GM10266 (cell line): ENCODE measurements around the gene DIDO1.

ENCODE experiments used
- DNase-seq: peaks from one replicate; pipeline ENCODE4 v3.0.0; 2012; ENCODE audit errors: extremely low spot score
- CTCF ChIP-seq: IDR thresholded peaks from 2 replicates; pipeline ENCODE4 v1.5.1; 2012; ENCODE audit warnings: mild to moderate bottlenecking, low read depth; ENCODE audit not compliant: control insufficient read depth, insufficient read depth; ENCODE audit errors: missing control alignments

Gene DIDO1

DNA sequence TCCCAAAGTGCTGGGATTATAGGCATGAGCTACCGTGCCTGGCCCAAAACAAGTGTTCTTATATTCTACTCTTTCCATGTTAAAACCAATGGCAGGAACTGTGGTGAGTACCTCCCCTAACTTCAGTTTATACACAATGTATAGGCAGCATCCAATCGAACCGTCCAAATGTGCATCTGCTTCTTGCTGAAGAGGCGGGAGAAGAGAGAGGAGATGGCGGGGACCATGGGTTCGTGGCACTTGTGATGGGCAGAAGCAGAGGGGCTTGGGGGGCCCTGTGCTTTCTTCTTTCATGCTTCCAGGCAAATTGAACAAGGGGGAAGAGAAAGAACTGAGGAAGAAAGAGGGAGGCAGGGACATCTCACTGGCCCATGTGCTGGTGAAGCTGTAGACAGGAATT lies 53.4 kb downstream of the DIDO1 start:
- no peak for TF ChIP-seq CTCF
- no peak for DNase-seq

DNA sequence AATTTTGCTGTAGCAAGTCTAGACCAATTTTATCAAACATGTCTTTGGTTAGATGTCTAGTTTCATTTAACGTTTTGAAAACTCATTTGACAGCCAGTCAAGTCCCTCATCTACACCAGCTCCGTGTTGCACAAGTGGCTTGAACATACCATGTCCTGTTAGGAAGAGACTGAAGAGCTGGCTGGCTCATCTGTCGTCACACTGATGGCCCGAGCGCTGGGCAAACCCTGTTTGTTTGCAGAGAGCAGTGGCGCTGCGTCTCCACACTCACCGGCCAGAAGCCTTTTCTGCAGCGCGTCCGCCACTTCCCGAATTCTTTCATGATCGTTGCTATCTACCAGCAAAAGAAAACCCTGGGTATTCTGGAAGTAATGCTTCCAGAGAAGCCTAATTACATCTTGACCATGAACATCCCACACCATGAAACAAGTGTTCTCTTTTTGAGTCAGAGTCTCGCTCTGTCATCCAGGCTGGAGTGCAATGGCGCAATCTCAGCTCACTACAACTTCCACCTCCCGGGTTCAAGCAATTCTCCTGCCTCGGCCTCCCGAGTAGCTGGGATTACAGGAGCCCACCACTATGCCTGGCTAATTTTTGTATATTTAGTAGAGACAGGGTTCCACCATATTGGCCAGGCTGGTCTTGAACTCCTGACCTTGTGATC lies 54.0 kb downstream of the DIDO1 start:
- no peak for TF ChIP-seq CTCF
- DNase-seq, result no peak

- no peak for TF ChIP-seq CTCF
- no peak for DNase-seq
These were observed 62.1 kb downstream of the DIDO1 start for GRCh38 chr20:62864207-62864606.

DNA sequence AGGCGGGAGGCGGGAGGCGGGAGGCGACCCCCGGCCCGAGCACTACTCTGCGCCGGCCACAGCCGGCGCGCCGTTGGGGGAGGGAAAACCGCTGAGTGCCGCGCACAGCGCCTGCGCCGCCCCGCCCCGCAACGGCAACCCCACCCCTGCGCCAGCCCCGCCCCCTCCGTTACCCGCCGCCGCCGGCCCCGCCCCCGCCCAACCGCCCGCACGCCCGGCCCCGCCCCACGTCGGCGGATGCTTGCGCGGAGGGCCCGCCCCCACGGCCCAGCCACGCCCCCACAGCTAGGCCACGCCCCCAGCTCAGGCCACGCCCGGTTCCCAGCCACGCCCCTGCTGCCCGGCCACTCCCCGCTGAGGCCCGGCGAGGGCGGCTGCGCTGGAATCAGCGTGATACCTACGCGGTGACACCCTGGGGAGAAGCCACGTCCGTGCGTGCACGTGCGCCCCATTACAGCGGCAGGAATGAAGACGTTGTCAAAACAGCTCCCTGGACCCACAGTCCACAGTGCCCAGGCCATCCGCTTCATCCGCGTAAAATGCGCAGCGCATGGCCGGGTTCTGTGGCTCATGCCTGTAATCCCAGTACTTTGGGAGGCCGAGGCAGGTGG lies 64.5 kb downstream of the DIDO1 start, which contains the start of gene TCFL5:
Gene TCFL5, minus strand, starts transcription at position 97 of the 611 bp plus-strand sequence. CDS start 152 bp downstream, outside the sequence.
- DNase-seq, result peak; percentile 99

DNA sequence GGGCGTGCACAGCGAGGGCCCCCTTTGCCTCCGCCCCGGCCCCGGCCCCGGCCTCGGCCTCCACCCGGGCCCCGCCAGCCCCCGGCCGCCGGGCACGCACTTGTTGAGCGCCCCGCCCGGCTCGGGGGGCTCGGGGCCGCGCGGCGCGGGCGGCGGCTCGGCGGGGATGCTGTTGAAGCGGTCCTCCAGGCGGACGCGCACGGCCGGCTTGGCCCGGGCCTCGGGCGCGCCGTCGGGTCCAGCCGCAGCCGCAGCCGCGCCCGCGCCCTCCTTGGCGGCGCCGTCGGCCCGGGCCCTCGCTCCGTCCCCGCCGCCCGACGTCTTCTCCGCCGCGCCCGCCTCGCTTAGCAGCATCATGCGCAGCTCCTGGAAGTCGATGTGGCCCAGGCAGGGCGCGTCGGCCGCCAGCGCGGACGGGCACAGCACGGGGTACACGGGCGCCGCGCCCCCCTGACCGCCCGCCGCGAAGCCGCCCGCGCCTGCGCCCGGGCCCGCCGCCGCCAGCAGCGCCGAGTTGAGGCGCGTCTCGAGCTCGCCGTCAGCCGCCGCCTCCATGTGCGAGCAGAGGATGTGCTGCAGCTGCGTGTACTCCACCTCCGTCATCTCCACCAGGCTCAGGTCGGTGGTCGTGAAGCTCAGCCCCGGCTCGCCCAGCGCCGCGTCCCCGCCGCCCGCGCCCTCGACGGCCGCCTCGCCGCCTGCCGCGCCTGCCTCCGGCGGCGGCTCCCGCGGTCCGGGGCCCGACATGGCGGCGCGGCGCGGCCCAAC lies 65.2 kb downstream of the DIDO1 start:
- TF ChIP-seq CTCF, result no peak
- no peak for DNase-seq

More for the DNA sequence above, 64.5 kb downstream of the DIDO1 start, which contains the start of gene TCFL5:
- TF ChIP-seq CTCF, result no peak

DNA sequence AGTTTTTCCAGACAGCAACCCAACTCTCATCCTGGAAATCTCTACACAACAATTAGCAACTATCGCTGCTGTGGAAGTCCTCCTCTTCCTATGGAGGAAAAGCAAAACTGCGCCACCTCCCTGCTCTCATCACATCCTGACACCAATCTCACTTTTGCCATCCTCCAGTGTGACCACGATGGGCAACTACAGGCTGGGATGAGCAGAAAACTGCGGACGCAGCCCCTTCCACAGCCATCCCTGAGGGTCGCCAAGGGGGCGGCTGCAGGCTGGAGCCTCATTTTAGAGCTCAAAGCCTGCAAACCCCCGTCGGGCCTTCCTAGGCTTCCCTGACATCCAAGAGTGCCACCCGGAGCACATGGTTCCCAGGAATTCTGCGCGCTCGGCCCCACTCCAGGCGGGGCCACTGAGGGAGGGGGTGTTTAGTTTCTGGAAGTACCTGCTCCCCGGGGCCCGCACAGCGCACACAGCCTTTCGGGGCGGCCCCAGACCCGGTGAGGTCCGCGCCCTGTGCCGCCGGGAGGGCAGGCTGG lies 65.8 kb downstream of the DIDO1 start:
- no peak for DNase-seq
- TF ChIP-seq CTCF, result no peak
